ENCODE results near the gene ZNF804B.

Gene ZNF804B

DNA sequence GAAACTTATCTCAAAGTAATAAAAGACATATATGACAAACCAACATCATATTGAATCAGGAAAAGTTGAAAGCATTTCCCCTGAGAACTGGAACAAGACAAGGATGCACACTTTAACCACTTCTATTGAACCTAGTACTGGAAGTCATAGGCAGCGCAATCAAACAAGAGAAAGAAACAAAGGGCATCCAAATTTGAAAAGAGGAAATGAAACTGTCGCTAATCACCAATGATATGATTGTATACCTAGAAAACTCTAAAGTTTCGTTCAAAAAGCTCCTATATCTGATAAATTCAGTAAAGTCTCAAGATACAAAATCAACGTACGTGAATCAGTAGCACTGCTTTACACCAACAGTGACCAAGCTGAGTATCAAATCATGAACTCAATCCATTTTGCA lies 173.8 kb downstream of the ZNF804B start:
- FAIRE-seq = no peak
- TF ChIP-seq SPI1 (IDR thresholded peaks at IDR 0.05; ENCODE audit: low read depth, low read length) (peak; percentile 78), PAX5 (IDR thresholded peaks at IDR 0.05; ENCODE audit: insufficient read depth, low read length, severe bottlenecking) (no peak)
- DNase-seq (ENCODE audit: insufficient read length, low spot score) = no peak

DNA sequence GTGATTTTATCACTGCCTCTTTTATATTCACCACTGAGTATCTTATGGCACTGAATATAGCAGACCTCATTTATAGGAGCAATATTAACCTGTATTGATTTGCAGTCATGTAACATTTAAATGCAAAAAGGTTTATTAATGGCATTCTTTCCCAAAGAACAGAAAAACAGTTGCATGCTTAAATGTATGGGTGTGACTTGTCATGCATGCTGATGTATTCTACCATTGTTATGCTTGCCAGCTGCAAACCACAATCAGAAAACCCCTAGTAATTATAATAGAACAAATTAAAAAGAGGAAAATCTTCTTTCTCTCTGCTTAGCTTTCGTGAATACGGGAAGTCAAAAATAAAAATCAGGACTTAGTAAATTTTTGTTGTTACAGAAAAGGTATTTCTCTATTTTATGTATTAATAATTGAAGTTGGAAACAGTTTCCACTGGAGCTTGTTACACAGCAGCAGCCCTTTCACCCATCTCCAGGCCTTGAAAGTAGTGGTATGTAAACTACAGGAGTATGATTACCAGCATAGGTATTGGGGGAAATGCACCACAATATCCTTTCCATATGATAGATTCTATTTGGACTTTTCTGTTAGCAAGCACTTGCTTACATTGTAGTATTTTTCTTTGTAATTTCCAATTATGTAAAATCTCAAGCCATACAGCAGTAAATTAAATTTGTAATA lies 183.5 kb downstream of the ZNF804B start:
- TF ChIP-seq PAX5 (IDR thresholded peaks at IDR 0.05; ENCODE audit: insufficient read depth, low read length, severe bottlenecking) (no peak), POU2F2 (IDR thresholded peaks at IDR 0.05; ENCODE audit: low read depth, low read length) (no peak), POLR2A (IDR thresholded peaks at IDR 0.05; ENCODE audit: low read depth, low read length) (no peak), SPI1 (IDR thresholded peaks at IDR 0.05; ENCODE audit: low read depth, low read length) (no peak), TAF1 (IDR thresholded peaks at IDR 0.05; ENCODE audit: low read depth, low read length) (no peak), POLR2AphosphoS5 (IDR thresholded peaks at IDR 0.05; ENCODE audit: low read depth, low read length) (no peak)
- FAIRE-seq (no peak), DNase-seq (ENCODE audit: insufficient read length, low spot score) (no peak)

- no peak for FAIRE-seq
- no peak for DNase-seq (ENCODE audit: insufficient read length, low spot score)
- TF ChIP-seq SPI1 (IDR thresholded peaks at IDR 0.05; ENCODE audit: low read depth, low read length) (no peak), TAF1 (IDR thresholded peaks at IDR 0.05; ENCODE audit: low read depth, low read length) (no peak), POU2F2 (IDR thresholded peaks at IDR 0.05; ENCODE audit: low read depth, low read length) (no peak), PAX5 (IDR thresholded peaks at IDR 0.05; ENCODE audit: insufficient read depth, low read length, severe bottlenecking) (no peak), POLR2AphosphoS5 (IDR thresholded peaks at IDR 0.05; ENCODE audit: low read depth, low read length) (no peak), POLR2A (IDR thresholded peaks at IDR 0.05; ENCODE audit: low read depth, low read length) (no peak)
Measured at GRCh38 chr7:88951826-88952225, 192.3 kb downstream of the ZNF804B start.

GRCh38 chr7:88964418-88964817 lies 204.9 kb downstream of the ZNF804B start:
- DNase-seq (ENCODE audit: insufficient read length, low spot score) = no peak
- FAIRE-seq = no peak
- no peak for TF ChIP-seq TAF1 (IDR thresholded peaks at IDR 0.05; ENCODE audit: low read depth, low read length)
- TF ChIP-seq POLR2A (IDR thresholded peaks at IDR 0.05; ENCODE audit: low read depth, low read length) = no peak
- no peak for TF ChIP-seq SPI1 (IDR thresholded peaks at IDR 0.05; ENCODE audit: low read depth, low read length)
- no peak for TF ChIP-seq PAX5 (IDR thresholded peaks at IDR 0.05; ENCODE audit: insufficient read depth, low read length, severe bottlenecking)
- TF ChIP-seq POU2F2 (IDR thresholded peaks at IDR 0.05; ENCODE audit: low read depth, low read length) = no peak
- TF ChIP-seq POLR2AphosphoS5 (IDR thresholded peaks at IDR 0.05; ENCODE audit: low read depth, low read length) = no peak

GRCh38 chr7:88965371-88965770 lies 205.9 kb downstream of the ZNF804B start:
- FAIRE-seq = no peak
- TF ChIP-seq SPI1 (IDR thresholded peaks at IDR 0.05; ENCODE audit: low read depth, low read length) = no peak
- no peak for DNase-seq (ENCODE audit: insufficient read length, low spot score)

DNA sequence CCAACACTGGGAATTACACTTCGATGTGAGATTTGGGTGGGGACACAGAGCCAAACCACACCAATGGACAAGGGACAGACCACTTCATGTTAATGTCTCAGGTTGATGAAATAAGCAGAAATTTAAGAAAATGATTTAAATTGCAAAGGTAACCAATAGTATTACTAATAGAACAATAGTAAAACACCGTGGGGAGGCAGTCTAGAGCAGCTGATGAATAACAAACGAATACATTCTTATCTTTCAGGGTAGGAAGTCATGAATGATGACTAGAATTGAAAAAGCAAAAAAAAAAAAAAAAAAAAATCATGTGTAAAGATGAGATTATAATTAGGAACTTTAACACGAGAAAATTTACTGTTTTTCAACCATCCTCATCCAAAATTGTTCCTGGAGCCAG lies 207.9 kb downstream of the ZNF804B start:
- FAIRE-seq (no peak), DNase-seq (ENCODE audit: insufficient read length, low spot score) (no peak)
- TF ChIP-seq POLR2A (IDR thresholded peaks at IDR 0.05; ENCODE audit: low read depth, low read length) = no peak
- TF ChIP-seq PAX5 (IDR thresholded peaks at IDR 0.05; ENCODE audit: insufficient read depth, low read length, severe bottlenecking) = no peak
- TF ChIP-seq POLR2AphosphoS5 (IDR thresholded peaks at IDR 0.05; ENCODE audit: low read depth, low read length) = no peak
- no peak for TF ChIP-seq TAF1 (IDR thresholded peaks at IDR 0.05; ENCODE audit: low read depth, low read length)
- no peak for TF ChIP-seq SPI1 (IDR thresholded peaks at IDR 0.05; ENCODE audit: low read depth, low read length)
- no peak for TF ChIP-seq POU2F2 (IDR thresholded peaks at IDR 0.05; ENCODE audit: low read depth, low read length)

DNA sequence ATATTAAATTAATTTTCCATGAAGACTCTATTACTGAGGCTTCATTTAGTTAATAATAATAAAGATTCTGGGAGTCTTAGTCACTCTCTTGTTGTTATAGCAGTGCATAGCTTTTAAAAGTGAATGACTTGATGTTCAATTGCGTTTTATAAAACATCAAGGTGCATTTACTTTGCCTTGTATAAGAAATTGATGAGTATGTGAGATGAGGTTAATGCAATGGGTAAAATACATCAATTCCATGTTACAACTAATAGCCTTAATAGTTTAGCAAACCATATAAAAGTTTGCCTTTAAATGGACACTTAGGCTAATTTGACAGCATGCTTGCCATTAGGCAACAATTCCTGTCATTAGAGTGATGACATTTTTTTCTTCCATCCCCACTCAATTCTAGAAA lies 209.7 kb downstream of the ZNF804B start:
- no peak for TF ChIP-seq SPI1 (IDR thresholded peaks at IDR 0.05; ENCODE audit: low read depth, low read length)
- no peak for TF ChIP-seq POLR2A (IDR thresholded peaks at IDR 0.05; ENCODE audit: low read depth, low read length)
- no peak for TF ChIP-seq PAX5 (IDR thresholded peaks at IDR 0.05; ENCODE audit: insufficient read depth, low read length, severe bottlenecking)
- TF ChIP-seq POU2F2 (IDR thresholded peaks at IDR 0.05; ENCODE audit: low read depth, low read length) = no peak
- TF ChIP-seq TAF1 (IDR thresholded peaks at IDR 0.05; ENCODE audit: low read depth, low read length) = no peak
- no peak for TF ChIP-seq POLR2AphosphoS5 (IDR thresholded peaks at IDR 0.05; ENCODE audit: low read depth, low read length)
- FAIRE-seq = no peak
- DNase-seq (ENCODE audit: insufficient read length, low spot score) = no peak

DNA sequence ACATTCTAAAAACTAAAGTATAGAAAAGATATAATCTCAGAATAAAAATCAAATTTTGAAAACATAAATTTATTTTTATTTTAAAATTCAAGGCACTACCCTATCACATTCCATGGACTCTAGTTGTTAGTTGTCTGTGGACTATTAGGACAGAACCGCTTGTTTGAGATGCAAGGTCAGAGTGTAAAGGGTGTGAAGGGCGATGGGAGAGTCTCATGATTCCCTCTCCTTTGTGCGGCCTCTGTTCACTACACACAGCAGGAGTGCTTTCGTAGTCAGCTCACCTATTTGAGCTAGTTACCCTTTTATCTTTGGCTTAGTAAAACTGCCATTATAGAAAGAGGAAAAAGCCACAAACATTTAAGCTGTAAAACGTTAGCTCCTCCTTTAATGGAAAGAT lies 225.8 kb downstream of the ZNF804B start:
- FAIRE-seq (no peak), DNase-seq (ENCODE audit: insufficient read length, low spot score) (no peak)
- TF ChIP-seq POU2F2 (IDR thresholded peaks at IDR 0.05; ENCODE audit: low read depth, low read length) = no peak
- no peak for TF ChIP-seq POLR2AphosphoS5 (IDR thresholded peaks at IDR 0.05; ENCODE audit: low read depth, low read length)
- TF ChIP-seq POLR2A (IDR thresholded peaks at IDR 0.05; ENCODE audit: low read depth, low read length) = no peak
- no peak for TF ChIP-seq SPI1 (IDR thresholded peaks at IDR 0.05; ENCODE audit: low read depth, low read length)
- TF ChIP-seq TAF1 (IDR thresholded peaks at IDR 0.05; ENCODE audit: low read depth, low read length) = no peak

DNA sequence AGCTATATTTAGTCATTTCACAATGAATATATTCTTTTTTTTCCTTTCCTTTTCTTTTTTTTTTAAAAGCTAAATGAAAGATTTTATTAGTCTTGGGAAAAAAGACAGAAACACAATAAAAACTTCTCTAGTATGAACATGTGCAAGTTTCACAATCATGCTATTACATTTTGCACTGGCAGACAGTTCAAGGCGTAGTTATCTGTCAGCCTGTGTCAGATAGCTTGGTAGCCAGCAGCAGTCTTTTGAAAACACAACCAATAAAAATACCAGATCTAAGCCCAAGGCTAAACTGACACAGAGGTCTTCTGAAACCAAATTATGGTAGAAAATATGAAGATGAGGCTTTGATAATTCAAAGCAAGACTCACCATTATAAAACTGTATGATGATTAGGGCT lies 241.8 kb downstream of the ZNF804B start:
- FAIRE-seq (peak; percentile 16), DNase-seq (ENCODE audit: insufficient read length, low spot score) (no peak)

More for the DNA sequence above, 241.8 kb downstream of the ZNF804B start:
- no peak for TF ChIP-seq POLR2A (IDR thresholded peaks at IDR 0.05; ENCODE audit: low read depth, low read length)
- no peak for TF ChIP-seq POU2F2 (IDR thresholded peaks at IDR 0.05; ENCODE audit: low read depth, low read length)
- TF ChIP-seq PAX5 (IDR thresholded peaks at IDR 0.05; ENCODE audit: insufficient read depth, low read length, severe bottlenecking) = no peak
- TF ChIP-seq SPI1 (IDR thresholded peaks at IDR 0.05; ENCODE audit: low read depth, low read length) = no peak
- TF ChIP-seq TAF1 (IDR thresholded peaks at IDR 0.05; ENCODE audit: low read depth, low read length) = no peak
- TF ChIP-seq POLR2AphosphoS5 (IDR thresholded peaks at IDR 0.05; ENCODE audit: low read depth, low read length) = no peak

Data from GM12891 (cell line).